Ramos (cell line): ENCODE measurements around the gene MUC5B.
"Not testable (repeated sequence)": the region's sequence is repeated elsewhere in the genome, so short reads cannot be mapped to it uniquely, and the experiment has no call there.

Source experiments
- in situ Hi-C: fragments of 300-500 bp; cut with MboI; formaldehyde crosslinking; loops from one replicate; pipeline ENCODE4 v1.14.3; 2022; ENCODE audit warnings: low sequenced_read_pairs; ENCODE audit not compliant: unreplicated experiment

The MUC5B gene

GRCh38 chr11:1260023-1260501, 37.2 kb downstream of the MUC5B start:
- in situ Hi-C loops: no loop called here

- in situ Hi-C loops: no loop called here
Observed at GRCh38 chr11:1260620-1261019, 37.8 kb downstream of the MUC5B start.

- in situ Hi-C loops: no loop called here
Observed at GRCh38 chr11:1261241-1262071, 38.6 kb downstream of the MUC5B start.

GRCh38 chr11:1262172-1263006, 39.5 kb downstream of the MUC5B start:
- in situ Hi-C loops: no loop called here

GRCh38 chr11:1263010-1263409, 40.1 kb downstream of the MUC5B start:
- in situ Hi-C loops: no loop called here

- in situ Hi-C loops: not testable (repeated sequence)
Observed at GRCh38 chr11:1264444-1264843, 41.6 kb downstream of the MUC5B start.

GRCh38 chr11:1265480-1265879, 42.6 kb downstream of the MUC5B start:
- in situ Hi-C loops: not testable (repeated sequence)

GRCh38 chr11:1266976-1267375, 44.1 kb downstream of the MUC5B start:
- in situ Hi-C loops: not testable (repeated sequence)

- in situ Hi-C loops: no loop called here
Observed at GRCh38 chr11:1267441-1268100, 44.7 kb downstream of the MUC5B start.

- in situ Hi-C loops: no loop called here
Observed at GRCh38 chr11:1269957-1270356, 47.1 kb downstream of the MUC5B start.

GRCh38 chr11:1270476-1270875, 47.6 kb downstream of the MUC5B start:
- in situ Hi-C loops: no loop called here

- in situ Hi-C loops: no loop called here
Observed at GRCh38 chr11:1271002-1271401, 48.1 kb downstream of the MUC5B start.

GRCh38 chr11:1271406-1271805, 48.5 kb downstream of the MUC5B start:
- in situ Hi-C loops: no loop called here

GRCh38 chr11:1271927-1272326, 49.1 kb downstream of the MUC5B start:
- in situ Hi-C loops: no loop called here

GRCh38 chr11:1272531-1272930, 49.7 kb downstream of the MUC5B start:
- in situ Hi-C loops: no loop called here

- in situ Hi-C loops: no loop called here
Observed at GRCh38 chr11:1274501-1274900, 51.6 kb downstream of the MUC5B start.

- in situ Hi-C loops: no loop called here
Observed at GRCh38 chr11:1275021-1275420, 52.2 kb downstream of the MUC5B start.

GRCh38 chr11:1276041-1276790, 53.4 kb downstream of the MUC5B start:
- in situ Hi-C loops: no loop called here

- in situ Hi-C loops: no loop called here
Observed at GRCh38 chr11:1276866-1277615, 54.2 kb downstream of the MUC5B start.
